HCT116 (cell line): ENCODE data around the gene TAF10. TPM values are rescaled to one million over a fixed set of nuclear protein-coding genes. Genes with fewer than 3 reads are reported as not detected.

ENCODE experiments used
- ATAC-seq: fragments of 200-7000 bp; cut with Tn5 transposase; 2 replicates; pipeline ENCODE4 v1.9.1; 2020; ENCODE audit warnings: mild to moderate bottlenecking, moderate library complexity
- BruUV-seq: library from RNA; stranded (reverse); fragments of 400-500 nt; replicated peaks from 2 replicates; lab custom pipeline; 2021; lab: Mats Ljungman, UMichigan
- CTCF ChIA-PET: fragments of 300-600 bp; sonication (Branson Sonifier 250); formaldehyde crosslinking; loops from one replicate; lab custom pipeline; 2021; ENCODE audit warnings: antibody characterized with exemption; lab: Charles Lee
- POLR2A ChIA-PET: fragments of 300-600, 350-600 bp; sonication (Branson Sonifier 250); formaldehyde crosslinking; loops from one replicate; lab custom pipeline; 2021; ENCODE audit warnings: antibody characterized with exemption; lab: Charles Lee
- RAD21 ChIA-PET, 2 experiments: fragments of 300-600 bp; sonication (Branson Sonifier 250); formaldehyde crosslinking; loops; one replicate each; lab custom pipeline; 2023; ENCODE audit warnings: low total read pairs in 2 of 2; ENCODE audit not compliant: uncharacterized antibody in 2 of 2, unreplicated experiment in 2 of 2, low non-redundant PET in 1 of 2; lab: Charles Lee
- DNase-seq: peaks from one replicate; pipeline ENCODE4 v3.0.0-alpha.2; 2010; ENCODE audit warnings: low read depth, low spot score
- H2AFZ ChIP-seq: fragments of 200-600 bp; shearing (Covaris generic), sonication (generic); 2 replicates; pipeline ENCODE4 v1.6.1; 2017; ENCODE audit warnings: low read depth, mixed run types, mixed read lengths, antibody characterized with exemption, low read length; ENCODE audit not compliant: poor library complexity, severe bottlenecking
- H3K27ac ChIP-seq: 2 replicates; pipeline ENCODE4 v1.5.1; 2012; ENCODE audit warnings: low read depth, low read length
- H3K27me3 ChIP-seq: fragments of 200-600 bp; sonication (generic); 2 replicates; pipeline ENCODE4 v1.6.1; 2016; ENCODE audit warnings: mixed run types, low read length, mixed read lengths; ENCODE audit not compliant: insufficient read depth
- H3K36me3 ChIP-seq, 2 experiments: fragments of 200-500 bp in 1 of 2; fragments of 200-600 bp in 1 of 2; sonication (Bioruptor generic) in 1 of 2; sonication (generic) in 1 of 2; 2 replicates each; pipeline versions ENCODE4 v1.5.1 to v1.6.1; 2014 to 2016; ENCODE audit warnings: low read length in 2 of 2, inconsistent platforms in 1 of 2, mixed read lengths in 1 of 2, mixed run types in 1 of 2; ENCODE audit not compliant: insufficient read depth in 2 of 2, control insufficient read depth in 1 of 2
- H3K4me1 ChIP-seq, 2 experiments: fragments of 200-600 bp in 1 of 2; sonication (generic) in 1 of 2; 2 replicates each; pipeline versions ENCODE4 v1.5.1 to v1.6.1; 2012 to 2017; ENCODE audit warnings: low read length in 2 of 2, inconsistent platforms in 1 of 2, mild to moderate bottlenecking in 1 of 2, mixed read lengths in 1 of 2, mixed run types in 1 of 2, moderate library complexity in 1 of 2; ENCODE audit not compliant: insufficient read depth in 2 of 2, control insufficient read depth in 1 of 2
- H3K4me2 ChIP-seq: fragments of 200-600 bp; sonication (generic); 2 replicates; pipeline ENCODE4 v1.6.1; 2017; ENCODE audit warnings: mixed run types, low read length, mixed read lengths
- H3K4me3 ChIP-seq, 2 experiments: fragments of 200-600 bp in 1 of 2; sonication (generic) in 1 of 2; replicated peaks in 1 of 2; 2 replicates each; pipeline ENCODE4 v1.5.1; 2011 to 2016; ENCODE audit warnings: low read length in 2 of 2, control low read depth in 1 of 2, low read depth in 1 of 2, mild to moderate bottlenecking in 1 of 2, mixed read lengths in 1 of 2, mixed run types in 1 of 2
- H3K79me2 ChIP-seq: fragments of 200-600 bp; sonication (generic); 2 replicates; pipeline ENCODE4 v1.6.1; 2017; ENCODE audit warnings: mild to moderate bottlenecking, mixed run types, low read length, moderate library complexity, mixed read lengths; ENCODE audit not compliant: insufficient read depth
- H3K9ac ChIP-seq: fragments of 200-600 bp; sonication (generic); 2 replicates; pipeline ENCODE4 v1.6.1; 2016; ENCODE audit warnings: low read length, mixed read lengths
- H3K9me2 ChIP-seq: fragments of 200-600 bp; sonication (generic), shearing (Covaris generic); 2 replicates; pipeline ENCODE4 v1.6.1; 2017; ENCODE audit warnings: mixed run types, mild to moderate bottlenecking, moderate library complexity; ENCODE audit not compliant: insufficient read depth
- H3K9me3 ChIP-seq, 2 experiments: fragments of 200-500 bp in 1 of 2; fragments of 200-600 bp in 1 of 2; sonication (Bioruptor generic) in 1 of 2; sonication (generic) in 1 of 2; 2 replicates each; pipeline ENCODE4 v1.6.1; 2014 to 2017; ENCODE audit warnings: low read length in 2 of 2, mixed read lengths in 2 of 2, inconsistent platforms in 1 of 2, low read depth in 1 of 2, mild to moderate bottlenecking in 1 of 2, mixed run types in 1 of 2, moderate library complexity in 1 of 2; ENCODE audit not compliant: control insufficient read depth in 1 of 2, insufficient read depth in 1 of 2
- H4K20me1 ChIP-seq: fragments of 200-600 bp; sonication (generic), shearing (Covaris generic); 2 replicates; pipeline ENCODE4 v1.6.1; 2017; ENCODE audit warnings: mixed run types, mild to moderate bottlenecking, moderate library complexity; ENCODE audit not compliant: insufficient read depth
- CEBPB ChIP-seq: IDR thresholded peaks from 2 replicates; pipeline ENCODE4 v1.6.1; 2012; ENCODE audit warnings: low read depth
- EGR1 ChIP-seq: IDR thresholded peaks from 2 replicates; pipeline ENCODE4 v1.6.1; 2012; ENCODE audit warnings: low read depth
- ELF1 ChIP-seq: IDR thresholded peaks from 2 replicates; pipeline ENCODE4 v1.6.1; 2012; ENCODE audit warnings: low read depth, borderline replicate concordance
- EZH2 ChIP-seq: fragments of 200-600 bp; sonication (generic); IDR thresholded peaks from 2 replicates; pipeline ENCODE4 v1.6.1; 2017; ENCODE audit warnings: antibody characterized with exemption, mixed run types
- EZH2phosphoT487 ChIP-seq: fragments of 200-600 bp; IDR thresholded peaks from 2 replicates; pipeline ENCODE4 v1.6.1; 2018; ENCODE audit warnings: antibody characterized with exemption, borderline replicate concordance
- FOSL1 ChIP-seq: IDR thresholded peaks from 2 replicates; pipeline ENCODE4 v1.6.1; 2012; ENCODE audit warnings: low read depth
- JUND ChIP-seq: IDR thresholded peaks from 2 replicates; pipeline ENCODE4 v1.6.1; 2012
- POLR2A ChIP-seq: IDR thresholded peaks from 2 replicates; pipeline ENCODE4 v1.7.0; 2011; ENCODE audit warnings: borderline replicate concordance; ENCODE audit not compliant: insufficient read depth, insufficient read length; ENCODE audit errors: extremely low read depth
- RAD21 ChIP-seq: IDR thresholded peaks from 2 replicates; pipeline ENCODE4 v1.6.1; 2012; ENCODE audit warnings: low read depth, mild to moderate bottlenecking
- SIN3A ChIP-seq: IDR thresholded peaks from 2 replicates; pipeline ENCODE4 v1.6.1; 2012; ENCODE audit warnings: low read depth
- SP1 ChIP-seq: IDR thresholded peaks from 2 replicates; pipeline ENCODE4 v1.6.1; 2012; ENCODE audit warnings: low read depth
- SRF ChIP-seq: IDR thresholded peaks from 2 replicates; pipeline ENCODE4 v1.6.1; 2012; ENCODE audit warnings: low read depth
- TCF7L2 ChIP-seq: IDR thresholded peaks from 2 replicates; pipeline ENCODE4 v1.7.0; 2011; ENCODE audit warnings: borderline replicate concordance, inconsistent platforms; ENCODE audit not compliant: insufficient read depth, insufficient read length; ENCODE audit errors: extremely low read depth
- ZFX ChIP-seq: fragments of 450-650 bp; IDR thresholded peaks from 2 replicates; pipeline ENCODE4 v1.6.1; 2017
- intact Hi-C: fragments of 100-400 bp; cut with micrococcal nuclease; formaldehyde crosslinking; loops from 2 replicates; pipeline ENCODE4 v1.10.0; 2022
- total RNA-seq: library from RNA; stranded (reverse); gene quantifications from one replicate; pipeline ENCODE4 v1.2.1, GENCODE V29; 2021; ENCODE audit not compliant: unreplicated experiment
- TF ChIP-seq, protein P1 (sequence below): IDR thresholded peaks from 2 replicates; pipeline ENCODE4 v1.6.1; 2012
- TF ChIP-seq, protein P2 (sequence below): IDR thresholded peaks from 2 replicates; pipeline ENCODE4 v1.6.1; 2011; ENCODE audit warnings: mild to moderate bottlenecking, low read length, moderate library complexity; ENCODE audit not compliant: insufficient replicate concordance; ENCODE audit errors: extremely low read depth
- TF ChIP-seq, protein P3 (sequence below): IDR thresholded peaks from 2 replicates; pipeline ENCODE4 v1.6.1; 2012
- TF ChIP-seq, protein P4 (sequence below): IDR thresholded peaks from 2 replicates; pipeline ENCODE4 v1.6.1; 2012; ENCODE audit warnings: low read depth

TAF10 gene
- total RNA-seq, 1 experiment from 2014 or later, result 151 TPM

DNA sequence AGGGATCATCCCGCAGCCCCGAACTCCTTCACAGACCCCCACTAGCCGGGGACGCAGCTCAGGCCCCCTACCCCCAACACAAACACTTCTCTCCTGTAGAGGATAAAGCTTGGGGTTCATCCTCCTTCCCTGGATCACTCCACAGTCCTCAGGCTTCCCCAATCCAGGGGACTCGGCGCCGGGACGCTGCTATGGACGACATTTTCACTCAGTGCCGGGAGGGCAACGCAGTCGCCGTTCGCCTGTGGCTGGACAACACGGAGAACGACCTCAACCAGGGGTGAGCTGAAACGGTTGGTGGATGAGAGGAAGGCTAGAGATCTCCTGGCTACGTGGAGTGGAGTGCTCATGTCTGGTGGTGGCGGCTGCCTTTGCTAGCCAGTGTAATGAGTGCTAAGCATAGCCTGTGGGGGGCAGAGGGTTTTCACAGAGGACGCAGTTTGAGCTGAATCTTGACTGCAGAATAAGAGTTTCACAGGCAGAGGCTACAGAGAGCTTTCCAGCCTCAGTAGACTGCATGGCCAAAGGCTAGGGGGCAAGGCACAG, 7.9 kb downstream of the TAF10 start (continued):
- TF ChIP-seq, protein P1, sequence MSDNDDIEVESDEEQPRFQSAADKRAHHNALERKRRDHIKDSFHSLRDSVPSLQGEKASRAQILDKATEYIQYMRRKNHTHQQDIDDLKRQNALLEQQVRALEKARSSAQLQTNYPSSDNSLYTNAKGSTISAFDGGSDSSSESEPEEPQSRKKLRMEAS, result no peak
- no peak for TF ChIP-seq ELF1
- no peak for TF ChIP-seq EZH2
- no peak for TF ChIP-seq SRF
- TF ChIP-seq, all 23 proteins: peak for 0

DNA sequence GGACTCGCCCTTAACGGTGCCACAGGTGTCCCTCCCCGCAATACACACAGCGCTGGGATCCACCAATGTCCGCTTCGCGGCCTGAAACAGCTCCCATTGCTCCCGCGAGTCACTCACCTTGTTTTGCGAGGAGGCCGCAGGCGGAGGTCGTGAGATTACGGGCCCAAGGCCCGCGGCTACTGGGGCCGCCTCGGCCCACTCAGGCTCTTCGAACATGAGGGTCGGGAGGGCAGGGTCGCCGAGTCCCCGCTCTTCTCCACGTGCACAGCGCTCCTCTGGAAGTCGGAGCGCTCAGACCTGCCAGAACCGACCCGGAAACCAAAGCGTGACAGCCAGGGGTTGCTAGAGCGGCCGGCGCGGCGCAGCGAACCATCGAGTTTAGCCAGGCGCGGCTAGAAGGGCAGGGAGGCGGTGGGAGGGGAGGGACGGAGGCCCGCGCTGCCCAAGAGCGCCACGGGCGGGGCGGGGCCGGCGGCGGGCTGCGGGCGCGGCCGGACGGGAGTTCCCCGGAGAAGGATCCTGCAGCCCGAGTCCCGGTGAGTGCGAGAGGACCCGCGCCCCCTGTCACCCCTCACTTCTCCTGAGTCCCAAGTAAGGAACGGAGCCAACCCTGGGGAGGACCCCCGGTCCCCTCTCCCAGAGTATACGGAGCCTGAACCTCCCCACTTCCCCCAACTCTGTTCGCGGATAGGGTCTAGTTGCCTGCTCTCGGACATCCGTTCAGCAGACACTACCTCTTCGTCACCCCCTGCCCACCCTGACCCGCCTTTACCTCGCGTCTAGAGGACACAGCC, 8.5 kb downstream of the TAF10 start, which contains the start of the genes ILK and RRP8:
ILK (plus strand) TSS at position 488 of the 794 bp plus-strand sequence. CDS start 498 bp downstream, outside the sequence.
RRP8 (minus strand) TSS at position 330 of the 794 bp plus-strand sequence; CDS start at position 216, 114 bp downstream.
- peaks cover 13 to 46% of the 10 kb centered on the region in 2 experiments; a peak in 3 of 4 replicates for H3K36me3 ChIP-seq
- ChIA-PET POLR2A (interaction anchor here (0.8 to 1.4 kb wide), 2 partner anchors 16 to 80 kb away, joined by 3 to 4 read pairs; partner anchors contain the start of genes MRPL17 and TPP1), RAD21 (no interaction called here), CTCF (interaction anchor here (1.2 to 1.7 kb wide), 3 partner anchors 64 to 80 kb away, joined by 3 to 4 read pairs (median 3); partner anchors contain the start of gene MRPL17)
- peak within 1 kb of the TSS; percentile 81 to 96 for H3K4me3 ChIP-seq
- H3K9me2 ChIP-seq, result no peaks in the 10 kb centered on the region
- no peaks in the 10 kb centered on the region for H4K20me1 ChIP-seq
- peak within 1 kb of the TSS; percentile 66 for H3K27ac ChIP-seq
- no peaks in the 10 kb centered on the region for H3K9me3 ChIP-seq
- peak within 1 kb of the TSS; percentile 90 for H3K9ac ChIP-seq
- H3K27me3 ChIP-seq, result no peaks in the 10 kb centered on the region
- H2AFZ ChIP-seq, result no peak within 1 kb of the TSS
- intact Hi-C loops, result loop anchor here (1.0 to 5.0 kb wide), 4 partner anchors 71 to 224 kb away; partner anchors contain the start of genes ARFIP2, MRPL17 and TIMM10B
- peak within 1 kb of the TSS; percentile 88 for H3K4me2 ChIP-seq
- peaks cover 95% of the 10 kb centered on the region for H3K79me2 ChIP-seq
- DNase-seq, result peak; percentile 68
- no TSS peak for BruUV-seq
- peaks cover 18 to 45% of the 10 kb centered on the region in 2 experiments for H3K4me1 ChIP-seq
- peak; percentile 88 for ATAC-seq
- TF ChIP-seq POLR2A (peak; percentile 68), EGR1 (no peak), CEBPB (no peak), ELF1 (no peak), SRF (no peak), SP1 (no peak), EZH2phosphoT487 (no peak), TCF7L2 (peak; percentile 11), RAD21 (no peak), FOSL1 (no peak), JUND (no peak), SIN3A (no peak), EZH2 (no peak), ZFX (peak; percentile 93)
- TF ChIP-seq, protein P2, sequence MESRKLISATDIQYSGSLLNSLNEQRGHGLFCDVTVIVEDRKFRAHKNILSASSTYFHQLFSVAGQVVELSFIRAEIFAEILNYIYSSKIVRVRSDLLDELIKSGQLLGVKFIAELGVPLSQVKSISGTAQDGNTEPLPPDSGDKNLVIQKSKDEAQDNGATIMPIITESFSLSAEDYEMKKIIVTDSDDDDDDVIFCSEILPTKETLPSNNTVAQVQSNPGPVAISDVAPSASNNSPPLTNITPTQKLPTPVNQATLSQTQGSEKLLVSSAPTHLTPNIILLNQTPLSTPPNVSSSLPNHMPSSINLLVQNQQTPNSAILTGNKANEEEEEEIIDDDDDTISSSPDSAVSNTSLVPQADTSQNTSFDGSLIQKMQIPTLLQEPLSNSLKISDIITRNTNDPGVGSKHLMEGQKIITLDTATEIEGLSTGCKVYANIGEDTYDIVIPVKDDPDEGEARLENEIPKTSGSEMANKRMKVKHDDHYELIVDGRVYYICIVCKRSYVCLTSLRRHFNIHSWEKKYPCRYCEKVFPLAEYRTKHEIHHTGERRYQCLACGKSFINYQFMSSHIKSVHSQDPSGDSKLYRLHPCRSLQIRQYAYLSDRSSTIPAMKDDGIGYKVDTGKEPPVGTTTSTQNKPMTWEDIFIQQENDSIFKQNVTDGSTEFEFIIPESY, result peak; percentile 82
- TF ChIP-seq, protein P1, result no peak
- TF ChIP-seq, protein P3, sequence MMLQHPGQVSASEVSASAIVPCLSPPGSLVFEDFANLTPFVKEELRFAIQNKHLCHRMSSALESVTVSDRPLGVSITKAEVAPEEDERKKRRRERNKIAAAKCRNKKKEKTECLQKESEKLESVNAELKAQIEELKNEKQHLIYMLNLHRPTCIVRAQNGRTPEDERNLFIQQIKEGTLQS, result no peak
- TF ChIP-seq, protein P4, sequence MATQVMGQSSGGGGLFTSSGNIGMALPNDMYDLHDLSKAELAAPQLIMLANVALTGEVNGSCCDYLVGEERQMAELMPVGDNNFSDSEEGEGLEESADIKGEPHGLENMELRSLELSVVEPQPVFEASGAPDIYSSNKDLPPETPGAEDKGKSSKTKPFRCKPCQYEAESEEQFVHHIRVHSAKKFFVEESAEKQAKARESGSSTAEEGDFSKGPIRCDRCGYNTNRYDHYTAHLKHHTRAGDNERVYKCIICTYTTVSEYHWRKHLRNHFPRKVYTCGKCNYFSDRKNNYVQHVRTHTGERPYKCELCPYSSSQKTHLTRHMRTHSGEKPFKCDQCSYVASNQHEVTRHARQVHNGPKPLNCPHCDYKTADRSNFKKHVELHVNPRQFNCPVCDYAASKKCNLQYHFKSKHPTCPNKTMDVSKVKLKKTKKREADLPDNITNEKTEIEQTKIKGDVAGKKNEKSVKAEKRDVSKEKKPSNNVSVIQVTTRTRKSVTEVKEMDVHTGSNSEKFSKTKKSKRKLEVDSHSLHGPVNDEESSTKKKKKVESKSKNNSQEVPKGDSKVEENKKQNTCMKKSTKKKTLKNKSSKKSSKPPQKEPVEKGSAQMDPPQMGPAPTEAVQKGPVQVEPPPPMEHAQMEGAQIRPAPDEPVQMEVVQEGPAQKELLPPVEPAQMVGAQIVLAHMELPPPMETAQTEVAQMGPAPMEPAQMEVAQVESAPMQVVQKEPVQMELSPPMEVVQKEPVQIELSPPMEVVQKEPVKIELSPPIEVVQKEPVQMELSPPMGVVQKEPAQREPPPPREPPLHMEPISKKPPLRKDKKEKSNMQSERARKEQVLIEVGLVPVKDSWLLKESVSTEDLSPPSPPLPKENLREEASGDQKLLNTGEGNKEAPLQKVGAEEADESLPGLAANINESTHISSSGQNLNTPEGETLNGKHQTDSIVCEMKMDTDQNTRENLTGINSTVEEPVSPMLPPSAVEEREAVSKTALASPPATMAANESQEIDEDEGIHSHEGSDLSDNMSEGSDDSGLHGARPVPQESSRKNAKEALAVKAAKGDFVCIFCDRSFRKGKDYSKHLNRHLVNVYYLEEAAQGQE, result no peak
